NB4 (cell line): ENCODE data around the gene CELF5.

Experiments
- CTCF ChIP-seq: IDR thresholded peaks from one replicate; pipeline ENCODE4 v1.5.1; 2012; ENCODE audit warnings: low read depth, low read length
- MAX ChIP-seq: IDR thresholded peaks from 2 replicates; pipeline ENCODE4 v1.6.1; 2011; ENCODE audit warnings: low read depth, low read length
- POLR2A ChIP-seq: IDR thresholded peaks from 2 replicates; pipeline ENCODE4 v1.6.1; 2011; ENCODE audit warnings: mild to moderate bottlenecking; ENCODE audit not compliant: insufficient read length; ENCODE audit errors: extremely low read depth

- no peak for TF ChIP-seq CTCF
- no peak for TF ChIP-seq MAX
- no peak for TF ChIP-seq POLR2A
Observed at GRCh38 chr19:3207461-3208242, 16.8 kb upstream of the CELF5 start.
